HCT116 (cell line): ENCODE data around the gene PRRX2. TPM values are rescaled to one million over a fixed set of nuclear protein-coding genes. Genes with fewer than 3 reads are reported as not detected.

ENCODE experiments used
- ATAC-seq: fragments of 200-7000 bp; cut with Tn5 transposase; 2 replicates; pipeline ENCODE4 v1.9.1; 2020; ENCODE audit warnings: mild to moderate bottlenecking, moderate library complexity
- BruUV-seq: library from RNA; stranded (reverse); fragments of 400-500 nt; replicated peaks from 2 replicates; lab custom pipeline; 2021; lab: Mats Ljungman, UMichigan
- CTCF ChIA-PET: fragments of 300-600 bp; sonication (Branson Sonifier 250); formaldehyde crosslinking; loops from one replicate; lab custom pipeline; 2021; ENCODE audit warnings: antibody characterized with exemption; lab: Charles Lee
- POLR2A ChIA-PET: fragments of 300-600, 350-600 bp; sonication (Branson Sonifier 250); formaldehyde crosslinking; loops from one replicate; lab custom pipeline; 2021; ENCODE audit warnings: antibody characterized with exemption; lab: Charles Lee
- RAD21 ChIA-PET, 2 experiments: fragments of 300-600 bp; sonication (Branson Sonifier 250); formaldehyde crosslinking; loops; one replicate each; lab custom pipeline; 2023; ENCODE audit warnings: low total read pairs in 2 of 2; ENCODE audit not compliant: uncharacterized antibody in 2 of 2, unreplicated experiment in 2 of 2, low non-redundant PET in 1 of 2; lab: Charles Lee
- DNase-seq: peaks from one replicate; pipeline ENCODE4 v3.0.0-alpha.2; 2010; ENCODE audit warnings: low read depth, low spot score
- H2AFZ ChIP-seq: fragments of 200-600 bp; shearing (Covaris generic), sonication (generic); 2 replicates; pipeline ENCODE4 v1.6.1; 2017; ENCODE audit warnings: low read depth, mixed run types, mixed read lengths, antibody characterized with exemption, low read length; ENCODE audit not compliant: poor library complexity, severe bottlenecking
- H3K27ac ChIP-seq: 2 replicates; pipeline ENCODE4 v1.5.1; 2012; ENCODE audit warnings: low read depth, low read length
- H3K27me3 ChIP-seq: fragments of 200-600 bp; sonication (generic); 2 replicates; pipeline ENCODE4 v1.6.1; 2016; ENCODE audit warnings: mixed run types, low read length, mixed read lengths; ENCODE audit not compliant: insufficient read depth
- H3K36me3 ChIP-seq, 2 experiments: fragments of 200-500 bp in 1 of 2; fragments of 200-600 bp in 1 of 2; sonication (Bioruptor generic) in 1 of 2; sonication (generic) in 1 of 2; 2 replicates each; pipeline versions ENCODE4 v1.5.1 to v1.6.1; 2014 to 2016; ENCODE audit warnings: low read length in 2 of 2, inconsistent platforms in 1 of 2, mixed read lengths in 1 of 2, mixed run types in 1 of 2; ENCODE audit not compliant: insufficient read depth in 2 of 2, control insufficient read depth in 1 of 2
- H3K4me1 ChIP-seq, 2 experiments: fragments of 200-600 bp in 1 of 2; sonication (generic) in 1 of 2; 2 replicates each; pipeline versions ENCODE4 v1.5.1 to v1.6.1; 2012 to 2017; ENCODE audit warnings: low read length in 2 of 2, inconsistent platforms in 1 of 2, mild to moderate bottlenecking in 1 of 2, mixed read lengths in 1 of 2, mixed run types in 1 of 2, moderate library complexity in 1 of 2; ENCODE audit not compliant: insufficient read depth in 2 of 2, control insufficient read depth in 1 of 2
- H3K4me2 ChIP-seq: fragments of 200-600 bp; sonication (generic); 2 replicates; pipeline ENCODE4 v1.6.1; 2017; ENCODE audit warnings: mixed run types, low read length, mixed read lengths
- H3K4me3 ChIP-seq, 2 experiments: fragments of 200-600 bp in 1 of 2; sonication (generic) in 1 of 2; replicated peaks in 1 of 2; 2 replicates each; pipeline ENCODE4 v1.5.1; 2011 to 2016; ENCODE audit warnings: low read length in 2 of 2, control low read depth in 1 of 2, low read depth in 1 of 2, mild to moderate bottlenecking in 1 of 2, mixed read lengths in 1 of 2, mixed run types in 1 of 2
- H3K79me2 ChIP-seq: fragments of 200-600 bp; sonication (generic); 2 replicates; pipeline ENCODE4 v1.6.1; 2017; ENCODE audit warnings: mild to moderate bottlenecking, mixed run types, low read length, moderate library complexity, mixed read lengths; ENCODE audit not compliant: insufficient read depth
- H3K9ac ChIP-seq: fragments of 200-600 bp; sonication (generic); 2 replicates; pipeline ENCODE4 v1.6.1; 2016; ENCODE audit warnings: low read length, mixed read lengths
- H3K9me2 ChIP-seq: fragments of 200-600 bp; sonication (generic), shearing (Covaris generic); 2 replicates; pipeline ENCODE4 v1.6.1; 2017; ENCODE audit warnings: mixed run types, mild to moderate bottlenecking, moderate library complexity; ENCODE audit not compliant: insufficient read depth
- H3K9me3 ChIP-seq, 2 experiments: fragments of 200-500 bp in 1 of 2; fragments of 200-600 bp in 1 of 2; sonication (Bioruptor generic) in 1 of 2; sonication (generic) in 1 of 2; 2 replicates each; pipeline ENCODE4 v1.6.1; 2014 to 2017; ENCODE audit warnings: low read length in 2 of 2, mixed read lengths in 2 of 2, inconsistent platforms in 1 of 2, low read depth in 1 of 2, mild to moderate bottlenecking in 1 of 2, mixed run types in 1 of 2, moderate library complexity in 1 of 2; ENCODE audit not compliant: control insufficient read depth in 1 of 2, insufficient read depth in 1 of 2
- H4K20me1 ChIP-seq: fragments of 200-600 bp; sonication (generic), shearing (Covaris generic); 2 replicates; pipeline ENCODE4 v1.6.1; 2017; ENCODE audit warnings: mixed run types, mild to moderate bottlenecking, moderate library complexity; ENCODE audit not compliant: insufficient read depth
- CBX3 ChIP-seq: IDR thresholded peaks from 2 replicates; pipeline ENCODE4 v1.6.1; 2012; ENCODE audit warnings: low read depth
- EGR1 ChIP-seq: IDR thresholded peaks from 2 replicates; pipeline ENCODE4 v1.6.1; 2012; ENCODE audit warnings: low read depth
- ELF1 ChIP-seq: IDR thresholded peaks from 2 replicates; pipeline ENCODE4 v1.6.1; 2012; ENCODE audit warnings: low read depth, borderline replicate concordance
- EZH2phosphoT487 ChIP-seq: fragments of 200-600 bp; IDR thresholded peaks from 2 replicates; pipeline ENCODE4 v1.6.1; 2018; ENCODE audit warnings: antibody characterized with exemption, borderline replicate concordance
- FOSL1 ChIP-seq: IDR thresholded peaks from 2 replicates; pipeline ENCODE4 v1.6.1; 2012; ENCODE audit warnings: low read depth
- POLR2A ChIP-seq: IDR thresholded peaks from 2 replicates; pipeline ENCODE4 v1.7.0; 2011; ENCODE audit warnings: borderline replicate concordance; ENCODE audit not compliant: insufficient read depth, insufficient read length; ENCODE audit errors: extremely low read depth
- POLR2AphosphoS5 ChIP-seq: IDR thresholded peaks from 2 replicates; pipeline ENCODE4 v1.6.1; 2011; ENCODE audit warnings: mild to moderate bottlenecking, low read depth, low read length, moderate library complexity
- REST ChIP-seq: IDR thresholded peaks from 2 replicates; pipeline ENCODE4 v1.6.1; 2012; ENCODE audit warnings: low read depth
- SIN3A ChIP-seq: IDR thresholded peaks from 2 replicates; pipeline ENCODE4 v1.6.1; 2012; ENCODE audit warnings: low read depth
- SP1 ChIP-seq: IDR thresholded peaks from 2 replicates; pipeline ENCODE4 v1.6.1; 2012; ENCODE audit warnings: low read depth
- SRF ChIP-seq: IDR thresholded peaks from 2 replicates; pipeline ENCODE4 v1.6.1; 2012; ENCODE audit warnings: low read depth
- TCF7L2 ChIP-seq: IDR thresholded peaks from 2 replicates; pipeline ENCODE4 v1.7.0; 2011; ENCODE audit warnings: borderline replicate concordance, inconsistent platforms; ENCODE audit not compliant: insufficient read depth, insufficient read length; ENCODE audit errors: extremely low read depth
- YY1 ChIP-seq: IDR thresholded peaks from 2 replicates; pipeline ENCODE4 v1.6.1; 2011; ENCODE audit warnings: low read length, low read depth, moderate library complexity, mild to moderate bottlenecking; ENCODE audit not compliant: insufficient replicate concordance; ENCODE audit errors: extremely low read depth
- ZBTB33 ChIP-seq: IDR thresholded peaks from 2 replicates; pipeline ENCODE4 v1.6.1; 2011; ENCODE audit warnings: mild to moderate bottlenecking, low read length, moderate library complexity; ENCODE audit not compliant: insufficient replicate concordance; ENCODE audit errors: extremely low read depth
- ZFX ChIP-seq: fragments of 450-650 bp; IDR thresholded peaks from 2 replicates; pipeline ENCODE4 v1.6.1; 2017
- ZNF274 ChIP-seq: fragments of 200-500 bp; sonication (Bioruptor generic); IDR thresholded peaks from 2 replicates; pipeline ENCODE4 v1.6.1; 2014; ENCODE audit warnings: mild to moderate bottlenecking, low read depth, low read length, inconsistent platforms
- intact Hi-C: fragments of 100-400 bp; cut with micrococcal nuclease; formaldehyde crosslinking; loops from 2 replicates; pipeline ENCODE4 v1.10.0; 2022
- total RNA-seq: library from RNA; stranded (reverse); gene quantifications from one replicate; pipeline ENCODE4 v1.2.1, GENCODE V29; 2021; ENCODE audit not compliant: unreplicated experiment
- TF ChIP-seq, protein P1 (sequence below): IDR thresholded peaks from 2 replicates; pipeline ENCODE4 v1.6.1; 2012

PRRX2 gene
- total RNA-seq, 1 experiment from 2014 or later: 25.5 TPM

DNA sequence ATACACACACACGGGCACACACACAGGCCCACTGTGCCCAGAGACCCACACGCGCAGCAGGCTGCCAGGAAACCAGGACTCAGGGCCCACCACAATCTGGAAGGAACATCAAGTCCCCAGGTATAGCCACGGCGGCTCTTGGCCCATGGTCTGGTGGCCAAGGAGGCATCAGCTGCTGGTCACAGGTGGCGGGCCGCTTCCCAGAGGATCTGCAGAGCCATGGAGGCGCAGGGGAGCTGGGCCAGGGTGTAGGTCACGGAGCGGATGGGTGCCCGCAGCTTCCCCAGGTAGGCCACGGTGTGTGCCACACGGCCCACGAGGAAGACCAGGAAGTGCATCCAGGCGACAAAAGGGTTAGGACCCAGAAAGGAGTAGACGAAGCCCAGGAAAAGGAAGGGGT lies 74.0 kb downstream of the PRRX2 start:
- Histone ChIP-seq H3K79me2 (no peaks in the 10 kb centered on the region), H3K9ac (no peak overlapping the region), H3K27me3 (no peaks in the 10 kb centered on the region), H2AFZ (no peak overlapping the region), H4K20me1 (no peaks in the 10 kb centered on the region), H3K4me3 (no peak overlapping the region), H3K36me3 (no peaks in the 10 kb centered on the region), H3K4me2 (no peak overlapping the region), H3K4me1 (peaks cover 7 to 17% of the 10 kb centered on the region in 2 experiments; a peak in 3 of 4 replicates), H3K27ac (no peak overlapping the region), H3K9me2 (no peaks in the 10 kb centered on the region), H3K9me3 (no peaks in the 10 kb centered on the region)
- POLR2A ChIA-PET: no interaction called here
- BruUV-seq: no TSS peak
- no peak for DNase-seq
- no peak for ATAC-seq
- TF ChIP-seq TCF7L2: no peak
- TF ChIP-seq POLR2A: no peak
- no peak for TF ChIP-seq REST
- TF ChIP-seq, protein P1, sequence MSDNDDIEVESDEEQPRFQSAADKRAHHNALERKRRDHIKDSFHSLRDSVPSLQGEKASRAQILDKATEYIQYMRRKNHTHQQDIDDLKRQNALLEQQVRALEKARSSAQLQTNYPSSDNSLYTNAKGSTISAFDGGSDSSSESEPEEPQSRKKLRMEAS: no peak
- no peak for TF ChIP-seq YY1
- no peak for TF ChIP-seq SP1
- no peak for TF ChIP-seq ELF1
- no peak for TF ChIP-seq ZNF274
- TF ChIP-seq EZH2phosphoT487: no peak
- no peak for TF ChIP-seq ZBTB33
- no peak for TF ChIP-seq POLR2AphosphoS5
- TF ChIP-seq EGR1: no peak
- TF ChIP-seq FOSL1: no peak
- TF ChIP-seq CBX3: no peak
- no peak for TF ChIP-seq ZFX
- TF ChIP-seq SRF: no peak
- no peak for TF ChIP-seq SIN3A
- RAD21 ChIA-PET: no interaction called here
- intact Hi-C loops: no loop called here
- CTCF ChIA-PET: interaction anchor here (0.6 to 3.4 kb wide), 4 partner anchors 12 to 404 kb away, joined by 4 to 54 read pairs (median 38); no protein-coding TSS in a partner anchor
